Kidney (tissue), 14 donors: Measurements from ENCODE around the gene AUTS2. TPM values are rescaled to one million over a fixed set of nuclear protein-coding genes. Genes with fewer than 3 reads are reported as not detected.

ENCODE experiments used
- DNase-seq, 5 donors: peaks; one replicate each; pipeline ENCODE4 v3.0.0-alpha.2; 2013 to 2020
- FAIRE-seq: peaks from 2 replicates; lab custom pipeline; 2012; peaks lifted over from hg19 to GRCh38; lab: Jason Lieb, UNC
- H3K27ac ChIP-seq, 2 donors: one replicate each; pipeline ENCODE4 v1.7.0; 2013; ENCODE audit warnings: low read depth in 2 of 2, low read length in 2 of 2, inconsistent platforms in 1 of 2
- H3K27me3 ChIP-seq: one replicate; pipeline ENCODE4 v1.7.1; 2013; ENCODE audit warnings: low read length, inconsistent platforms; ENCODE audit not compliant: control insufficient read depth, insufficient read depth
- H3K36me3 ChIP-seq, 3 donors: one replicate each; pipeline versions ENCODE4 v1.7.0 to v1.7.1; 2013; ENCODE audit warnings: low read length in 3 of 3, control low read depth in 1 of 3, inconsistent platforms in 1 of 3; ENCODE audit not compliant: insufficient read depth in 3 of 3, control insufficient read depth in 2 of 3
- H3K4me1 ChIP-seq, 3 donors: one replicate each; pipeline versions ENCODE4 v1.7.0 to v1.7.1; 2013; ENCODE audit warnings: low read length in 3 of 3, inconsistent platforms in 1 of 3, low read depth in 1 of 3; ENCODE audit not compliant: control insufficient read depth in 2 of 3, insufficient read depth in 2 of 3
- H3K4me3 ChIP-seq, 3 donors: one replicate each; pipeline versions ENCODE4 v1.7.0 to v1.8.1; 2013; ENCODE audit warnings: low read length in 3 of 3, control low read depth in 1 of 3, inconsistent platforms in 1 of 3
- H3K9ac ChIP-seq, 3 donors: one replicate each; pipeline versions ENCODE4 v1.7.0 to v1.7.1; 2013; ENCODE audit warnings: low read length in 3 of 3, control low read depth in 1 of 3, inconsistent platforms in 1 of 3
- H3K9me3 ChIP-seq, 3 donors: one replicate each; pipeline versions ENCODE4 v1.7.0 to v1.7.1; 2013; ENCODE audit warnings: low read length in 3 of 3, control low read depth in 1 of 3, inconsistent platforms in 1 of 3; ENCODE audit not compliant: control insufficient read depth in 2 of 3, insufficient read depth in 1 of 3
- CTCF ChIP-seq: IDR thresholded peaks from 3 replicates; pipeline ENCODE4 v1.5.1; 2012; ENCODE audit warnings: mild to moderate bottlenecking, moderate library complexity, borderline replicate concordance; ENCODE audit not compliant: insufficient read depth; ENCODE audit errors: extremely low read depth
- intact Hi-C: fragments of 100-400 bp; cut with DNase I; formaldehyde crosslinking; loops from one replicate; pipeline ENCODE4 v1.11.1; 2022
- polyA plus RNA-seq: library from polyadenylated mRNA; stranded (reverse); fragments of 350-450 nt; fragmentation: Illumina TruSeq; extraction: RNeasy Lipid Tissue Mini Kit (QIAGEN cat#74804); gene quantifications from one replicate; pipeline ENCODE4 v1.2.3, GENCODE V29; 2014; ENCODE audit warnings: low read depth, low replicate concordance; ENCODE audit not compliant: insufficient read depth
- total RNA-seq: library from RNA; stranded (reverse); fragmentation: NEBNext Ultra II Directional; extraction: Animal tissue kit (Norgen Biotek cat#: 25700); gene quantifications from one replicate; pipeline ENCODE4 v1.2.1, GENCODE V29; 2021
- donor health status: control.
- donor health status: control.
- donor health status: control.
- donor health status: control.
- donor health status: control.
- donor health status: DM: yes; HTN: yes; CAD: no.
- donor health status: Normal renal cell carcinoma (clear cell type).

Gene AUTS2
- total and polyA plus RNA-seq, 2 donors from 2014 or later: 5.2 to 33.8 TPM

- Histone ChIP-seq H3K4me3 (no peak overlapping the region), H3K9ac (no peak overlapping the region), H3K36me3 (no peaks in the 10 kb centered on the region), H3K27me3 (no peaks in the 10 kb centered on the region), H3K27ac (no peak overlapping the region), H3K4me1 (no peaks in the 10 kb centered on the region), H3K9me3 (no peaks in the 10 kb centered on the region)
- DNase-seq (no peak), FAIRE-seq (no peak)
- intact Hi-C loops: no loop called here
- TF ChIP-seq CTCF: no peak
Measured at GRCh38 chr7:69871886-69872569, 273.8 kb downstream of the AUTS2 start.

DNA sequence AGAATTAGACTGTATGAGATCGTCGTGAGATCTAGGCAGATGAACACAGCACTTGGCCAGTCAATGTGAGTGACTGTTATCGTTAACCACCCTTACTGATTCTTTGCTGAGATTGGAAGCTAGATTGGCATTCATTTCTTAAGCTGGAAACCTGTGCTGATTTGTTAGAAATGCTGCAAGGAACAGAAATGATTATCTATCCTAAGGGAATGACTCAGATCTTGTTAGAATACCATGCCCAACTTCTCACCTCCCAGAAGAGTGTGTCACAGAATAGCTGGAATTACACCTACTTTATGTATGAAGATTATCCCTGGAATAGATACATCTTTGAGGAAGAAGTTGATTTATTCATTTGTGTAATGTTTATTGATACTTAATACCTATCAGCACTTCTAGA lies 275.2 kb downstream of the AUTS2 start:
- no peak for FAIRE-seq
- no peak for DNase-seq
- Histone ChIP-seq H3K4me3 (no peak overlapping the region), H3K36me3 (no peaks in the 10 kb centered on the region), H3K27me3 (no peaks in the 10 kb centered on the region), H3K4me1 (no peaks in the 10 kb centered on the region), H3K9me3 (no peaks in the 10 kb centered on the region), H3K27ac (no peak overlapping the region), H3K9ac (no peak overlapping the region)
- no peak for TF ChIP-seq CTCF
- intact Hi-C loops: no loop called here

DNA sequence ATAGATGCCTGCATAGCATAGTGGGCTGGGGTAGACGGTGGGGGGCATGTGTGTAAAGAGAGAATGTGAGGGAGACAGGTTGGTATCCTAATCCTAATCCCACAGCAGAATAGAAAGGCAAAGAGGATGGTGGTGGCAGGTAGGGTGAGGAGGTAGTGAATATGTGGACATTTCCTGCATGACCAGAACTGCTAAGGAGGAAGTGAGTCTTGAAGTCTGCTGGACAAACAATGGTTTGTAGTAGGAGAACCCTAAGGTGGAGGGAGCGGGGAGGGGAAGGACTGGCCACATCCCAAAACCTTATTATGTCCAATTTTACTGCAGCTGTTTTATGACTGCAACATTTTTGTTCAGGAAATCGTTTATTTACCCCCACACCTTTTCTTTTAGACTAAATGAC lies 279.7 kb downstream of the AUTS2 start:
- FAIRE-seq (no peak), DNase-seq (no peak)
- H3K4me1 ChIP-seq: no peaks in the 10 kb centered on the region
- H3K9ac ChIP-seq: no peak overlapping the region
- intact Hi-C loops: no loop called here
- H3K36me3 ChIP-seq: no peaks in the 10 kb centered on the region
- no peak overlapping the region for H3K27ac ChIP-seq
- TF ChIP-seq CTCF: no peak
- no peak overlapping the region for H3K4me3 ChIP-seq
- no peaks in the 10 kb centered on the region for H3K27me3 ChIP-seq
- no peaks in the 10 kb centered on the region for H3K9me3 ChIP-seq

DNA sequence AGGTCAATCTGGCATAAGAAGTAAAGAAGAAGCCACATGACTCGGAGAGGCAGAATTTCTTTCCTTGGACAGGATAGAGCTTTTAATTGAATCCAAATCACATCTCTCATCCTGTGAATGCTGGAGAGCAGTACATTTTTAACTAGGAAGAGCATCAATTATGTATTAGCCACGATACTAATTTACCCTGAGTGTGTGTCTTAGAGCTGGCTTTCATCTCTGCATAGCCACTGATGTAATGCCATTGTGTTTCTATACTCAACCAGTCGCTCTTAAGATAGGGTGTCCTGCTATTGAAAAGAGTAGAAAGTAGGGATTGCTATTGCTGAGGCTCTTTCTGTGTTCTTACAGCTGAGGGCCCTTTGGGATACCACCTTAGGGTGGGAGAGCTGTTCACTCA lies 280.3 kb downstream of the AUTS2 start:
- FAIRE-seq (no peak), DNase-seq (no peak)
- Histone ChIP-seq H3K27me3 (no peaks in the 10 kb centered on the region), H3K4me1 (no peaks in the 10 kb centered on the region), H3K27ac (no peak overlapping the region), H3K9me3 (no peaks in the 10 kb centered on the region), H3K9ac (no peak overlapping the region), H3K4me3 (no peak overlapping the region), H3K36me3 (no peaks in the 10 kb centered on the region)
- TF ChIP-seq CTCF: no peak
- intact Hi-C loops: no loop called here
